ENCODE data around the gene CISD1.

Gene CISD1

GRCh38 chr10:58266003-58266825 lies 2.7 kb upstream of the CISD1 start:
- DNase-seq: peak; percentile 16 to 45

- DNase-seq: peak; percentile 65 to 78
These were observed 1.9 kb upstream of the CISD1 start for GRCh38 chr10:58266826-58267712.

GRCh38 chr10:58267713-58268453 lies 1.1 kb upstream of the CISD1 start, which contains the start of gene IPMK:
Gene IPMK (minus strand): TSS chr10:58267894. CDS start chr10:58267611, 283 bp downstream.
- DNase-seq: peak; percentile 60 to 67

- no peak for DNase-seq
These were observed 462 bp upstream of the CISD1 start for GRCh38 chr10:58268454-58268945.

GRCh38 chr10:58269782-58270290 lies 874 bp downstream of the CISD1 start:
- DNase-seq: no peak

- no peak for DNase-seq
These were observed 6.3 kb downstream of the CISD1 start for GRCh38 chr10:58275261-58275660.

GRCh38 chr10:58275908-58276307 lies 6.9 kb downstream of the CISD1 start:
- no peak for DNase-seq

GRCh38 chr10:58278274-58278961 lies 9.5 kb downstream of the CISD1 start:
- DNase-seq: no peak

- no peak for DNase-seq
These were observed 10.0 kb downstream of the CISD1 start for GRCh38 chr10:58278962-58279307.

GRCh38 chr10:58280477-58280876 lies 11.5 kb downstream of the CISD1 start:
- DNase-seq: no peak

GRCh38 chr10:58281092-58281752 lies 12.3 kb downstream of the CISD1 start:
- no peak for DNase-seq

GRCh38 chr10:58282615-58283014 lies 13.7 kb downstream of the CISD1 start:
- DNase-seq: no peak

GRCh38 chr10:58291538-58292174 lies 22.7 kb downstream of the CISD1 start:
- peak; percentile 64 to 79 for DNase-seq

GRCh38 chr10:58293989-58294388 lies 25.0 kb downstream of the CISD1 start:
- no peak for DNase-seq

GRCh38 chr10:58299580-58299979 lies 30.6 kb downstream of the CISD1 start:
- DNase-seq: peak; percentile 73 to 79

- no peak for DNase-seq
These were observed 31.7 kb downstream of the CISD1 start for GRCh38 chr10:58300676-58301075.

GRCh38 chr10:58302254-58302653 lies 33.3 kb downstream of the CISD1 start:
- no peak for DNase-seq

GRCh38 chr10:58304099-58304633 lies 35.2 kb downstream of the CISD1 start:
- no peak for DNase-seq

- no peak for DNase-seq
These were observed 36.9 kb downstream of the CISD1 start for GRCh38 chr10:58305821-58306220.

GRCh38 chr10:58307676-58308075 lies 38.7 kb downstream of the CISD1 start:
- DNase-seq: no peak

- DNase-seq: no peak
These were observed 42.1 kb downstream of the CISD1 start for GRCh38 chr10:58311026-58311425.
